ENCODE results near the gene PHF20.
"Not testable (repeated sequence)": the region's sequence is repeated elsewhere in the genome, so short reads cannot be mapped to it uniquely, and the experiment has no call there.

Gene PHF20

GRCh38 chr20:35885212-35885611 is 113.4 kb downstream of the PHF20 start:
- no peak for DNase-seq (ENCODE audit: low read depth)

GRCh38 chr20:35886537-35886936 is 114.7 kb downstream of the PHF20 start:
- DNase-seq (ENCODE audit: low read depth): no peak

DNA sequence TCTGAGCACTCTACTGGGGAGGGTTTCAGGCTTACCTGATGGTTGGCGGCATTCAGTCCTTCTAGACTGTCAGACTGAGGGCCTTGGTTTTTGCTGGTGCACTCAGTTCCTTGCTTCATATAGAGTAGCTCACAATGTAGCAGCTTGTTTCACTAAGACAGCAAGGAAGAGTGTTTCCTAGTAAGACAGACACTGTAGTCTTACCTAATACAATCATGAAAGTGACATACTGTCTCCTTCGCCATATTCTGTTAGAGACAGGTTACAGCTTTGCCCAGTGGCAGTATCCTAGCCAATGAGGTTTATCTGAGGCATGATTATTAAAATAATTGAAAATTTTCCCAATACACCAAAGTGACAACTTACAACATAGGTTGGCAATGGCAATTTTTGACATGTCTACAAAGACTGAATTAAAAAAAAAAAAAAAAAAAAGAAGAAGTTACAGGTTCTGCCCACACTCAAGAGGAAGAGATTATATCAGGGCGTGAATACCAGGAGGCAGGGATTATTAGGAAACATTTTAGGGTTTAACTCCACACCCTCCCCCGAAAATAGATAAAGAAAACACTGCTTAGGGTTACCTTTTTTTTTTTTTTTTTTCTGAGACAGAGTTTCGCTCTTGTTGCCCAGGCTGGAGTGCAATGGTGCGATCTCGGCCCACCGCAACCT is 115.7 kb downstream of the PHF20 start:
- DNase-seq (ENCODE audit: low read depth): no peak

DNA sequence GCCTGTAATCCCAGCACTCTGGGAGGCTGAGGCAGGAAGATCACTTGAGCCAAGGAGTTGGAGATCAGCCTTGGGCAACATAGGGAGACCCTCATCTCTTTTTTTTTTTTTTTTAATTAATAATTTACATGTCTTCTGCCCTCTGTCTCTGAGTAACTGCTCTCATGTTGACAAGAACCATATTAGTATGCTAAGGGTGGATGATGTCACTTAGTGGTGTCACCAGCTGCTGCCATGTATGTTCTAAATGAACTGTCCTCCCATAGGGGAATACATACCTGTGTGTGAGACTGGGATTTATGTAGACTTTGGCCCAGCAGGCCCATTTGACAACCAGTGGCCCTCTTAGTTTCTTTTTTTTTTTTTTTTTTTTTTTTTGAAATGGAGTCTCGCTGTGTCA is 116.8 kb downstream of the PHF20 start:
- DNase-seq (ENCODE audit: low read depth): no peak

DNA sequence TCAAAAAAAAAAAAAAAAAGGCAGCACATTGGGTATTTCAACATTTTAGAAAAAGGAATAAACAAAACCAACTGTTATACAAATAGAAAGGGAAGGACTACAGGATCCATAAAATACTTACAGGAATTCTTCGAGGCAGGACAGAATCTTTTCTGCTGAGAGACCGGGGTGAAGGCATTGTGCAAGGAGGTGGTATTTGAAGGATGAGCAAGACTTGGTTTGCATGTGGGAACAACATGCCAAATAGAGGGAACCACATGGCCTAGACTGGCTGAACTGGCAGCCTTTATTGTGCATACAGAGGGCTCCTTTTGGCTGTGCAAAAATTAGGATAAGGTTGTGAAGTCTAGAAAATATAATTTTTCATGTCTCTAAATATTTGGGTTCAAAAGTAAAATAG is 119.6 kb downstream of the PHF20 start:
- peak; percentile 36 for DNase-seq (ENCODE audit: low read depth)

GRCh38 chr20:35892871-35893270 is 121.1 kb downstream of the PHF20 start:
- DNase-seq (ENCODE audit: low read depth): no peak

DNA sequence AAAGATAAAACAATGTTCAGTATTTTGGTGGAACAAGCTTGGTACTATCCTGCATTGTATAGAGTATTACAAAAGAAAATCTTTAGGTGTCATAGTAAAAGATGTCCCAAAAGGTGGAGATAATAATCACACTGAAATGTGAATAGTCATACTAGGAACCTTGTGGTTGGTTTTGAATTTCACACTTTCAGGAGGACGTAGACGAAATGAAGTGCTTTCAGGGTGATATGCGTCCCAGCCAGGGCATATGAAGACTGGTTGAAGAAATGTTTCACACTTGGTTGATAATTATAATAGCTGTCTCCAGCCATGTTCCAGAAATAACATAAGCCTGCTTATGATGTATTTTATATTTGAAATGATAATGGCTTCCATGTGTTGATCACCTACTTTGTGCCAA is 122.1 kb downstream of the PHF20 start:
- DNase-seq (ENCODE audit: low read depth): no peak

GRCh38 chr20:35895516-35895915 is 123.7 kb downstream of the PHF20 start:
- DNase-seq (ENCODE audit: low read depth): not testable (repeated sequence)

- DNase-seq (ENCODE audit: low read depth): no peak
Measured at GRCh38 chr20:35899064-35899463, 127.2 kb downstream of the PHF20 start.

GRCh38 chr20:35901230-35901629 is 129.4 kb downstream of the PHF20 start:
- not testable (repeated sequence) for DNase-seq (ENCODE audit: low read depth)

GRCh38 chr20:35901678-35902544 is 130.1 kb downstream of the PHF20 start:
- peak; percentile 96 for DNase-seq (ENCODE audit: low read depth)

GRCh38 chr20:35902545-35902941 is 130.7 kb downstream of the PHF20 start:
- DNase-seq (ENCODE audit: low read depth): no peak

GRCh38 chr20:35903843-35904242 is 132.0 kb downstream of the PHF20 start:
- no peak for DNase-seq (ENCODE audit: low read depth)

DNA sequence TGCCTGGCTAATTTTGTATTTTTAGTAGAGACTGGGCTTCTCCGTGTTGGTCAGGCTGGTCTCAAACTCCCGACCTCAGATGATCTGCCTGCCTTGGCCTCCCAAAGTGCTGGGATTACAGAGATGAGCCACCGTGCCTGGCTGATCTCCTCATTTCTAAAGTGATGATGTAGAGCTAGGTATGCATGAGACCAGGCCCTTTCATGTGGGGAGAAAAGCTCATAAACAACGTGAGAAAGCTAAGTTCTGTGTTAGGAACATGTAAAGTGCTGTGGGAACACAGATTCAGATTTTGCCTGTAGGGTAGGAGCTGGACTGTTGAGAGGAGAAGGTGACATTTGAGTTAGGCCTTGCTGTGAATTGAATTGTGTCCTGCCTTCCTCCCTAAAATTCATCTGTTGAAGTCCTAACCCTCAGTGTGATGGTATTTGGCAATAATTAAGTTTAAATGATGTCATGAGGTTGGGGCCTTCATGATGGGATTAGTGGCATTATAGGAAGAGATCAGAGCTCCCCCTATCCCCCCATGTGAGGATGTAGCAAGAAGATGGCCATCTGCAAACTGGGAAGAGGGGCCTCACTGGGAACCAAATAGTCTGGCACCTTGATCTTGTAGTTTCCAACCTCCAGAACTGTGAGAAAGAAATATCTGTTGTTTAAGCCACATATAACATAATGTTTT is 133.3 kb downstream of the PHF20 start:
- no peak for DNase-seq (ENCODE audit: low read depth)

GRCh38 chr20:35907017-35907701 is 135.3 kb downstream of the PHF20 start:
- DNase-seq (ENCODE audit: low read depth): no peak

- no peak for DNase-seq (ENCODE audit: low read depth)
Measured at GRCh38 chr20:35908007-35908406, 136.2 kb downstream of the PHF20 start.

GRCh38 chr20:35909176-35909575 is 137.4 kb downstream of the PHF20 start:
- no peak for DNase-seq (ENCODE audit: low read depth)

DNA sequence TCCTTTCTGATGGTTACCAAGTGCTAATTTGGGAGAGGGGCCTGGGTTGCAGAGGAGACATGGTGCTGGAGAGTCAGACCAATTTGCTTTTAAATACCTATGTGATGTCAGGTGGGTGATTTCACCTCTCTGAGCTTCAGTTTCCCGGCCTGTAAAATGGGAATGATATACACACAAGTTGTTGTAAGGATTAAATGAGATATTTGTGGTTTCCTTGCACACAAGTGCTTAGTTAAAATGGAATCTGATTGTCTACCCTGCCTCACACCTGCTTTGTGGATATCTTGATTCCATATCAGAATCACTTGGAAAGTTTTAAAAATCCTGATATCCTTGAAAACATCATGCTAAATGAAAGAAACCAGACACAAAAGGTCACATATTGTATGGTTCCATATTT is 138.0 kb downstream of the PHF20 start:
- no peak for DNase-seq (ENCODE audit: low read depth)

DNA sequence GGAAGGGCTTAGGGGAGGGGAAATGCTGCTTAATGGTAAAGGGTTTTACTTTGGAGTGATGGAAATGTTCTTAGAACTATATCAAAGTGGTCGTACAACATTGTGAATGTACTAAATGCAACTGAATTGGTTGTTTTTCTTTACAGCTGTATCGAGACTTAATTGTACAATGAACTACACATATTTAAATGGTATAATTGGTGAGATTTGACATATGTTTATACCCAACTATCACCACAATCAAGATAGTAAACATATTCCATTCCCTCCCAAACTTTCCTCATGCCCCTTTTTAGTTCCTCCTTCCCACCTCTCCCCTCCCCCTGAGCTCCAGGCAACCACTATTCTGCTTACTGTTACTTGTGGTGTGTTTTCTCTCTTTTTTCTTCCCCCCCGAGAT is 138.4 kb downstream of the PHF20 start:
- no peak for DNase-seq (ENCODE audit: low read depth)

GRCh38 chr20:35912881-35913280 is 141.1 kb downstream of the PHF20 start:
- no peak for DNase-seq (ENCODE audit: low read depth)

GRCh38 chr20:35917077-35917476 is 145.3 kb downstream of the PHF20 start:
- no peak for DNase-seq (ENCODE audit: low read depth)

GRCh38 chr20:35918021-35918420 is 146.2 kb downstream of the PHF20 start:
- no peak for DNase-seq (ENCODE audit: low read depth)
